ENCODE results near the gene CPN1.

CPN1 gene

GRCh38 chr10:99996671-99997648 lies 84.7 kb downstream of the CPN1 start:
- DNase-seq (ENCODE audit: low read depth) = no peak

DNA sequence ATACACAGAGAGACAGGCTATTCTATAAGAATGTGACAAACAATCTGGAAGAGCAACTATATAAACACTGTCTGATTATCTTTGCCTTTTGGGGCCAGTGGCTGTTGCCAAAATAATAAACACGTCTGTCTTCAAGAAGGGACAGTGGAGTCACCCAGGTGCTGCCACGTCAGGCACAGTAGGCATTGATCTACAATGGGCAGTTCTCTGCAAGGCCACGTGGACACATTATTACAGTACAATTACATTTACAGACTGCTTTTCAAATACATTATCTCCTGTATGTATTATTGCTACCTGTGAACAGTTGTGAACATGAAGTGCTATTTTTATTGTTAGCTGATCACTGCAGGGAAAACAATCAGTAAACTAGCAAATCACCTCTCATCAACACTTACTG lies 86.0 kb downstream of the CPN1 start:
- DNase-seq (ENCODE audit: low read depth) = no peak

- DNase-seq (ENCODE audit: low read depth) = no peak
Measured at GRCh38 chr10:99995269-99995668, 86.4 kb downstream of the CPN1 start.

DNA sequence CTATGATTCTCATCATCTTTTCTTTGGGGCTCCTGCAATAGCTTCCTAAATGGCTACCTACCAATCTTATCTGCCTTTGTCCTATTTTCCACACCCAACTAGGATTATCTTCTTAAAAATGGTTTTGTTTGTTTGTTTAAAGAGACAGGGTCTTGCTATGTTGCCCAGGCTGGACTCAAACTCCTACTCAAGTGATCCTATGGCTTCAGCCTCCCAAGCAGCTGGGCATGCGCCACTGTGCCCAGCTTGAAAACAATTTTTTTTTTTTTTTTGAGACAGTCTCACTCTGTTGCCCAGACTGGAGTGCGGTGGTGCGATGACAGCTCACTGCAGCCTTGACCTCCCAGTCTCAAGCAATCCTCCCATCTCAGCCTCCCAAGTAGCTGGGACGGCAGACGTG lies 86.9 kb downstream of the CPN1 start:
- no peak for DNase-seq (ENCODE audit: low read depth)

DNA sequence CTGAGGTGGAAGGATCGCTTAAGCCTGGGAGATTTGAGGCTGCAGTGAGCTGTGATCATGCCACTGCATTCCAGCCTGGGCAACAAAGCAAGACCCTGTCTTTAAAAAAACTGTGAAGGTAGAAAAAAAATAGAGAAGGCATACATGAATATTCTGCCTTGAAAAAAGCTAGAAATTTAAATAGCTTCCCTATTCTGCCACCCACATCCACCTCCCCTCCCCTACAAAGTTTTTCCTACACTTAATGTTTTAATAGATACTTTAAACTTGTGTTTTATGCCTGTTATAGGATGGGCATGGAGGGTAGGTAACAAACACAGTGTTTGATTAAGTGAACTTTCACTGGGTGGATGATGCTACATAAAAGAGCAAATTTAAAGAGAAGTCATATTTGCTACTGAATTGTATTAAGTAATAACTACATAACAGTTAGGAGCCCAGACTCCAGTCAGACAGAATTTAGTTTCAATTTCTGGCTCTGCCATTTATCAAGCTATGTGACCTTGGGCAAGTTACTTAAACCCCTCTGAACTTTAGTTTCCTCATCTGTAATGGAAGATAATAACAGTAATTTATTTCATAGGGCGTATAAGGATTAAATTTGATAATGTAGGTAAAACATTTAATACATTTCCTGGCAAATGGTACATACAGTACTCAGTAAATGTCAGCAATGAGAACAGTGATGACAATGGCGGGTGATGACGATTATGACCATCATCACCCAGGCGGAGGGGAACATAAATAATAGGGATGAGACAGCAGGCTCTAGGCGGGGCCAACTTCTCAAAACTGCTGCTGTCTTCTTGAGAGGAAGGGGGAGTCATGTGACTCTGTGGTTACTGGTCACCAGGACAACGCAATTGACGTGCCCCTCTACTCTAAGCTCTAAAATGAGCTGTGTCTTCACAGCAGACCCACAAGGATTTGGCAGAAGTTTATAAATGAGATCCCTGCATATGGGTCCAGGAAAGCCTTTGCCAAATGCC lies 87.7 kb downstream of the CPN1 start:
- peak; percentile 96 for DNase-seq (ENCODE audit: low read depth)
